ENCODE data around the gene LYRM2.

The LYRM2 gene

DNA sequence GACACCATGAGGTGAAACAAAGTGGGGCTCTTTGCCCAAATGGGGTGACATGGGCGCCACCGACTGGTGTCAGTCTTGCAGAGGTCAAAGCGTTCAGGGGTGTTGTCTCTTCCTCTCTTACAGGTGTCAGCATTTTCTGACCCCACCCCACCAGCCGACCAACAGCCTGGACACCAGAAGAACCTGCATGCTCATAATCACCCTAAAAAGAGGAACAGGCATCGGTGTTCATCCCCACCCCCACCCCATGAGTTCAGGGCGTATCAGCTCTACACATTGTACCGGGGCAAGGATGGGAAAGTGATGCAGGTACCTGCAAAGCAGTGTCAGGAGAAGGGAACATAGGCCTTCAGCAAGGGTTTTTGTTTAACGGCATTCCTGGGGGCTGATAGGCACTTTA, 14.8 kb downstream of the LYRM2 start:
- Histone ChIP-seq H3K27ac (no peak overlapping the region), H3K9me3 (ENCODE audit: severe bottlenecking) (no peaks in the 10 kb centered on the region), H3K4me3 (ENCODE audit: low read depth, low read length) (no peak overlapping the region), H3K36me3 (no peaks in the 10 kb centered on the region), H3K27me3 (ENCODE audit: insufficient read depth, low read depth, severe bottlenecking) (no peaks in the 10 kb centered on the region)
- TF ChIP-seq, protein P1, sequence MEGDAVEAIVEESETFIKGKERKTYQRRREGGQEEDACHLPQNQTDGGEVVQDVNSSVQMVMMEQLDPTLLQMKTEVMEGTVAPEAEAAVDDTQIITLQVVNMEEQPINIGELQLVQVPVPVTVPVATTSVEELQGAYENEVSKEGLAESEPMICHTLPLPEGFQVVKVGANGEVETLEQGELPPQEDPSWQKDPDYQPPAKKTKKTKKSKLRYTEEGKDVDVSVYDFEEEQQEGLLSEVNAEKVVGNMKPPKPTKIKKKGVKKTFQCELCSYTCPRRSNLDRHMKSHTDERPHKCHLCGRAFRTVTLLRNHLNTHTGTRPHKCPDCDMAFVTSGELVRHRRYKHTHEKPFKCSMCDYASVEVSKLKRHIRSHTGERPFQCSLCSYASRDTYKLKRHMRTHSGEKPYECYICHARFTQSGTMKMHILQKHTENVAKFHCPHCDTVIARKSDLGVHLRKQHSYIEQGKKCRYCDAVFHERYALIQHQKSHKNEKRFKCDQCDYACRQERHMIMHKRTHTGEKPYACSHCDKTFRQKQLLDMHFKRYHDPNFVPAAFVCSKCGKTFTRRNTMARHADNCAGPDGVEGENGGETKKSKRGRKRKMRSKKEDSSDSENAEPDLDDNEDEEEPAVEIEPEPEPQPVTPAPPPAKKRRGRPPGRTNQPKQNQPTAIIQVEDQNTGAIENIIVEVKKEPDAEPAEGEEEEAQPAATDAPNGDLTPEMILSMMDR (IDR thresholded peaks at IDR 0.05; ENCODE audit: low read depth, low read length), result no peak
- no peak for DNase-seq

DNA sequence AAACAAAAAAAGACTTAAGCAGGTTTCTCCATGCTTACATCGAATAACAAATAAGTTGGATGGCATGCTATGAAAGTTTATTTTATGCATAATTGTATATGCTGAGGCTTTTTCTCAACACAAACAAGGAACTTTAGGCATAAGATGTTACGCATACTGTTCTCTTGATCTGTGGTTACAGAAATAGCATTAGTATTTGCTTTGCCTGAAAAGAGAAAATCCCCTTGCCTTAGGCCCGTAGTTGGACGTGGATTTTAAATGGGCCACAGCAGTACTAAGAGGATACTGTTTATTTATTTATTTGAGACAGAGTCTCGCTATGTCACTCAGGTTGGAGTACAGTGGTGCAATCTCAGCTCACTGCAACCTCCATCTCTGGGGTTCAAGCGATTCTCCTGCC, 19.0 kb downstream of the LYRM2 start:
- H3K27me3 ChIP-seq (ENCODE audit: insufficient read depth, low read depth, severe bottlenecking), result no peaks in the 10 kb centered on the region
- TF ChIP-seq, protein P1 (IDR thresholded peaks at IDR 0.05; ENCODE audit: low read depth, low read length), result no peak
- H3K4me3 ChIP-seq (ENCODE audit: low read depth, low read length), result no peak overlapping the region
- no peak overlapping the region for H3K27ac ChIP-seq
- no peaks in the 10 kb centered on the region for H3K9me3 ChIP-seq (ENCODE audit: severe bottlenecking)
- H3K36me3 ChIP-seq, result no peaks in the 10 kb centered on the region
- no peak for DNase-seq

DNA sequence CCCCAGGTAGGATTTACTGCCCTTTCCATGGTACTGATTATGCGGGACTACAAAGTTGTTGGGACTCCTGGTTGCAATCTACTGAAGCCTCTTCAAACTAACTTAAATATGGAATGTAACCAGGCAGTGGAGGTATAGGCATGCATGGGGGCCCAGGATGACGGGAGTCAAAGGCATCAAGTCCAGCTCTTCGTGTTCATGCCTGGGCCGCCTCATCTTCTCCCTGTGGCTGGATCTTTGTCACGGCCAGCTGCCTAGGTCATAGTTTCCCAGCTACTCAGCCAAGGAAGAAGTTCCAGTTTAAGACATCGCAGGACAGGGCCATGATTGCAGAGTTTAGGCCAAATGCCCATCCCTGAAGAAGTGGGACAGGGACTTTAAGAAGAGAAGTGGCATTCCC, 20.5 kb downstream of the LYRM2 start:
- no peaks in the 10 kb centered on the region for H3K9me3 ChIP-seq (ENCODE audit: severe bottlenecking)
- H3K27ac ChIP-seq, result no peak overlapping the region
- DNase-seq, result no peak
- H3K27me3 ChIP-seq (ENCODE audit: insufficient read depth, low read depth, severe bottlenecking), result no peaks in the 10 kb centered on the region
- TF ChIP-seq, protein P1 (IDR thresholded peaks at IDR 0.05; ENCODE audit: low read depth, low read length), result no peak
- no peak overlapping the region for H3K4me3 ChIP-seq (ENCODE audit: low read depth, low read length)
- no peaks in the 10 kb centered on the region for H3K36me3 ChIP-seq

DNA sequence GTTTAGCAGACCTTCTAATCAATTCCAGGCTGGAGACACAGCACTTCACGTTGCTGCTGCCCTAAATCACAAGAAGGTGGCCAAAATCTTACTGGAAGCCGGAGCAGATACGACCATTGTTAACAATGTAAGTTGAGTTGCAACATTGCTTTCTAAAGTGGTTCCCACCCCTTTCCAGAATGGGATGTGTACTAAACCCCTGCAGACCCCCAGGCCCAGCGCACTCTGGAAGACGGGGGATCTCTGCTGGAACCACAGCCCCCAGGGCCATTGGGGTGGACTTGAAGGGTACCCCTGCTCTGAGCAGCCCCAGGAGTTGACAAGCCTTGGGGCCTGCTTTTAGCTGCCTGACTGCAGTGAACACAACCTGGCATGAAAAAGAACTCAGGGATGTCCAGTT, 22.0 kb downstream of the LYRM2 start:
- H3K36me3 ChIP-seq, result no peaks in the 10 kb centered on the region
- no peaks in the 10 kb centered on the region for H3K9me3 ChIP-seq (ENCODE audit: severe bottlenecking)
- no peak overlapping the region for H3K4me3 ChIP-seq (ENCODE audit: low read depth, low read length)
- H3K27ac ChIP-seq, result no peak overlapping the region
- no peaks in the 10 kb centered on the region for H3K27me3 ChIP-seq (ENCODE audit: insufficient read depth, low read depth, severe bottlenecking)
- TF ChIP-seq, protein P1 (IDR thresholded peaks at IDR 0.05; ENCODE audit: low read depth, low read length), result no peak
- no peak for DNase-seq

DNA sequence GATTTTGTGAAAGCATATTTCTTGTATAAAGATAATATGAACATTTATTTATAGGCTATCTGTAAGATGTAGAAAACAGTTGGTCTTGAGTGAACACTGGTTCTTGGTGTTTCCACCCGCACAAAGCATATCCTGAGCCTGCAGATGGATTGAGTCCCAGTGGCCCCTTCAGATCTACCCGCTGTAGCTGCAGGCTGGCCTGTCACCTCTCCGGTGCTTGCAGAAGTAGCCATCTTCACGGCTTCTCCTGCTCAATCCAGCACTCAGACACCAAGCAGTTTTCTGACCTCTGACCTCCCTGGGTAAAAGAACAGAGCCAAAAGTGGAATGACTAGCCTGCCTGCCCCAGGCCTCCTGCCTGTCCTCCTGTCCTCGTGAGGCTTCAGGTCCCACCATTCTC, 22.7 kb downstream of the LYRM2 start:
- Histone ChIP-seq H3K9me3 (ENCODE audit: severe bottlenecking) (no peaks in the 10 kb centered on the region), H3K27me3 (ENCODE audit: insufficient read depth, low read depth, severe bottlenecking) (no peaks in the 10 kb centered on the region), H3K36me3 (no peaks in the 10 kb centered on the region), H3K4me3 (ENCODE audit: low read depth, low read length) (no peak overlapping the region), H3K27ac (no peak overlapping the region)
- TF ChIP-seq, protein P1 (IDR thresholded peaks at IDR 0.05; ENCODE audit: low read depth, low read length), result no peak
- no peak for DNase-seq

DNA sequence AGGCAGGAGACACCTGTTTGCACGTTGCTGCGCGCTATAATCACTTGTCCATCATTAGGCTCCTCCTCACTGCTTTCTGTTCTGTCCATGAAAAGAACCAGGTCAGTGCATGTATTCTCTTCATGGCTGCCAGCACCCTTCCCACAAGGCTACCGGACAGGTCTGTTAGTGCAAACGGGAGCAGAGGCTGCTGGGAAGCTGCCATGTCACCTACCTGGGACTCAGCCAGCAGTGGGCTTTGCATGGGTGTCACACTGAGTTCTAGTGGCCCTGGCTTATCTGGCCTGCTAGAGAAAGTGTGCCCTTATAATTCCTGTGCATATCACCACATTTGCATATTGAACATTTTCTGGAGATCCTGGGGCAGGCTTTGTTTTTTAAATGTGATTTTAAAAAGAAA, 24.8 kb downstream of the LYRM2 start:
- TF ChIP-seq, protein P1 (IDR thresholded peaks at IDR 0.05; ENCODE audit: low read depth, low read length), result no peak
- no peaks in the 10 kb centered on the region for H3K9me3 ChIP-seq (ENCODE audit: severe bottlenecking)
- no peaks in the 10 kb centered on the region for H3K27me3 ChIP-seq (ENCODE audit: insufficient read depth, low read depth, severe bottlenecking)
- no peak overlapping the region for H3K27ac ChIP-seq
- no peak for DNase-seq
- no peaks in the 10 kb centered on the region for H3K36me3 ChIP-seq
- no peak overlapping the region for H3K4me3 ChIP-seq (ENCODE audit: low read depth, low read length)

Data from WERI-Rb-1 (cell line).